ENCODE measurements around the gene RAMP3. TPM values are rescaled to one million over a fixed set of nuclear protein-coding genes. Genes with fewer than 3 reads are reported as not detected.

The RAMP3 gene
- total and polyA plus RNA-seq, 9 donors: 2.9 to 26.0 (median 8.0) TPM

DNA sequence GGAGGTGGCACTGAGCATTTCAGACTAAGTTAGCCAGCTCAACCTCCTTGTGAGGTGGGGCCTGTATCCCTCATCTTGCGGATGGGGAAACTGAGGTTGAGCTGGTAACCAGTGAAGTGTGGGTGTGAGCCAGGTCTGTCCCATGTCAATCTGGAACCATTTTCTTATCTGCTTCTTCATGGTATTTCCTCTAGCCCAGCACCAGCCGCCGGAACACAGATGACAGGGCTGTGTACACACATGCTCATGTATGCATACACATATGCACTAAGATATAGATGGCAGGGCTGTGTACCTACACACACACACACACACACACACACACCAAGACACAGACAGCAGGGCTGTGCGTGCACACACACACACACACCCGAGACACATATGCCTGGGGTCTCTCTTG is 18.5 kb downstream of the RAMP3 start:
- no peaks in the 10 kb centered on the region for H3K27me3 ChIP-seq
- H3K4me3 ChIP-seq: no peak overlapping the region
- H3K9me3 ChIP-seq: no peaks in the 10 kb centered on the region
- peak in 1 of 5 donors; percentile 4 for DNase-seq
- TF ChIP-seq CTCF (IDR thresholded peaks at IDR 0.05) (no peak), EP300 (IDR thresholded peaks at IDR 0.05) (no peak), POLR2A (IDR thresholded peaks at IDR 0.05) (no peak)
- intact Hi-C loops (cut with DNase I): no loop called here
- no peaks in the 10 kb centered on the region for H3K4me1 ChIP-seq (ENCODE audit: insufficient read depth)
- 79 to 91% (median 86%) methylated on average over 5 of the region's 5 CpGs for WGBS, 3 donors
- no peak overlapping the region for H3K27ac ChIP-seq
- H3K36me3 ChIP-seq: no peaks in the 10 kb centered on the region

DNA sequence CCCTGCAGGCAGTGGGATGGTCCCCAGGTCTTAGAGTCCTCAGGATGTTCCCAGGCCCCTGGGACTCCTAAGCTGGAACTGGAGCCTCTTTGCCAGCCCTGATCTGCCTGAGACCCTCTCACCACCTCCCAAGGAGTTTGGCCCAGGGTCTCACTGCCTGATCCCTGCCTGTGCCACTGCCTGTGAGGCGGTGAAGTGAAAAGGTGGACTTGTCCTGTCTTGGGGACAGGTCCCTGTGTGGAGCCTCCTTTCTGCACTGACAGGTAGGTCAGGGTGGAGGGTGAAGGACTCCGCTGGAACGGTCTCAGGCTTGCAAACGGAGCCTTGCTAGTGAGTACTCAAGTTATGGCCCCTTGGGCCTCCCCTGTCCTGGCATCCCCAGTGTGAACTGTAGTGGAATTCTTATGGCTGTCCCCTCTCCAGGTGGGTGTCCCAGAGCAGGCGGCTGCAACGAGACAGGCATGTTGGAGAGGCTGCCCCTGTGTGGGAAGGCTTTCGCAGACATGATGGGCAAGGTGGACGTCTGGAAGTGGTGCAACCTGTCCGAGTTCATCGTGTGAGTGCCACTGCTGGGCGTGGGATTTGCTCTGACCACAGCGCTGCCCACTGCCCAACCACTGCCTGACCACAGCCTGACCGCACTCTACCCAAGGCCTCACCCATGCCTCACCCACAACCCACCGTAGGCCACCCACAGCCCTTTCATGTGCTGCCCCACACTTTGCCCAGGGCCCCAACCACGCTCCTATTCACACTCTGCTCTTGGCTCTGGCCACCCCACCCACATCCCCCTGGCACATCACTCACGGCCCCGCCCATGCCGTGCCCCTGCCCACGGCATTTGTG is 19.5 kb downstream of the RAMP3 start:
- no peaks in the 10 kb centered on the region for H3K9me3 ChIP-seq
- no peak overlapping the region for H3K27ac ChIP-seq
- no peak for TF ChIP-seq POLR2A (IDR thresholded peaks at IDR 0.05)
- TF ChIP-seq CTCF (IDR thresholded peaks at IDR 0.05): no peak
- no peak for TF ChIP-seq EP300 (IDR thresholded peaks at IDR 0.05)
- intact Hi-C loops (cut with DNase I): no loop called here
- H3K27me3 ChIP-seq: no peaks in the 10 kb centered on the region
- DNase-seq: peak in 1 of 5 donors; percentile 30
- no peaks in the 10 kb centered on the region for H3K36me3 ChIP-seq
- WGBS, 3 donors: 80 to 87% (median 82%) methylated on average over 19 of the region's 19 CpGs
- H3K4me1 ChIP-seq (ENCODE audit: insufficient read depth): no peaks in the 10 kb centered on the region
- H3K4me3 ChIP-seq: no peak overlapping the region

DNA sequence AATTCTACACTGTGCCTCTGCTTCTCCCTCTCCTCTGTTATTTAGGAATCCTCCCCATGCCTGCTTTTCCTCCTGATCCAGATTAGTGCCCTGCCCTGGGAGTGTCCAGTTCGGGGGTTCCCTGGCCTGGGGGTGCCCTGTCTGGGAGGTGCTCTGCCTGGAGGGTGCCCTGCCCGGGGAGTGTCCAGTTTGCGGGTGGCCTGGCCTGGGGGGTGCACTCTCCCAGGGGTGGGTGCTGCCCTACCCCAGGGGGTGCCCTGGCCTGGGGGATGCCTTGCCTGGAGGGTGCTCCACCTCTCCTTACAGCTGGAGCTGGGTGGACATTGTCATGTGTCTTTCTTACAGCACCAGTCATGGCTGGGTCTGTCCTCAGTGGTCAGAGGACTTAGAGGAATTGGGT is 20.2 kb downstream of the RAMP3 start:
- 85 to 92% (median 92%) methylated on average over 3 of the region's 3 CpGs for WGBS, 3 donors
- no peak for TF ChIP-seq EP300 (IDR thresholded peaks at IDR 0.05)
- no peak for TF ChIP-seq POLR2A (IDR thresholded peaks at IDR 0.05)
- no peak for TF ChIP-seq CTCF (IDR thresholded peaks at IDR 0.05)
- intact Hi-C loops (cut with DNase I): no loop called here
- no peaks in the 10 kb centered on the region for H3K27me3 ChIP-seq
- H3K4me3 ChIP-seq: no peak overlapping the region
- no peak overlapping the region for H3K27ac ChIP-seq
- no peaks in the 10 kb centered on the region for H3K4me1 ChIP-seq (ENCODE audit: insufficient read depth)
- DNase-seq: peak in 1 of 5 donors; percentile 9
- no peaks in the 10 kb centered on the region for H3K36me3 ChIP-seq
- H3K9me3 ChIP-seq: no peaks in the 10 kb centered on the region

DNA sequence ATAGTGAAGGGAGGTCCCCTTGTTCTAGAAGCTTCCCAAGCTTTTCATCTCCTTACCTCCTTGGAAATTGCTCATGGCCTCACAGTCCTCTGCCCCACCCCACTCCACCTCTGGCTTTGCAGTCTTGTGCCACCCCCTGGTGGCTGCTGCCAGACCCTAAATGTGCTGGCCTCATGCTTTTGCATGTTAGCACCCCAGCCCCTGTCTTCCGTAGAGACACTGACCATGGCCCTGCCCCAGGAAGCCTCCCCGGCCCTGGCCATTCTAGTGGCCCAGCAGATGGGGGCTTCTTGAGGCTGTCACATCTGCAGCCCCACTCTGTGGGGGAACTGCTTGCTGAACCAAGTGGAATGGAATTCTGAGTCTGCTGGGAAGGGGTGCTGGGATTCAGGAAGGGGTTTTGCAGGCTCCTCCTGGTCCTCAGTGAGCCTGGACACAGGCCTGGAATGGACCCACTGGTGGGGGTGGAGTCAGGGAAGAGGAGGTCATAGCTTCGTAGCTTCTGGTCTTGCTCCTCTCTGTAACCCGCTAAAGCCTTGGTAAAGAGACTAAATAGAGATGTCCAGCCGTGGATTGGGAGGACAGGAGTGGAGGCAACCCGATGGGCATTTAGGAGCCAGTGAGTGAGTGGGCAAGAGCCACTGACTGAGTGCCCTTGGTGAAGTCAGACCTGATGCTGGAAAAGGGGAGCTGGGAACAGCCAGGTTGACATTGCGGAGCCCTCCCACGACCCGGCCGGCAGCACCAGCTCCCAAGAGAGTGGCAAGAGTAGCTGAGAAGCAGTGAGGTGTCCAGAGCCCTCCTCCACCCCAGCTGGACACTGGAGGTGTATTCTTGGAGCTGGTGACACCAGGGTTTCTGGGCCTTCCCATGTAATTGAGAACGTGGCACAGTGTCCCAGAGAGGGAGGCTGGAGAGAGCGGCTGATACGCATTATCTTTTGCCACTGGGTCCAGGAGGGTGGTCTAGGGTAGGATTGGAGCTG is 20.9 kb downstream of the RAMP3 start:
- Histone ChIP-seq H3K9me3 (no peaks in the 10 kb centered on the region), H3K4me3 (no peak overlapping the region), H3K36me3 (no peaks in the 10 kb centered on the region), H3K27ac (no peak overlapping the region), H3K27me3 (no peaks in the 10 kb centered on the region), H3K4me1 (ENCODE audit: insufficient read depth) (no peaks in the 10 kb centered on the region)
- 66 to 77% (median 76%) methylated on average over 13 of the region's 13 CpGs for WGBS, 3 donors
- peak in 1 of 5 donors; percentile 17 for DNase-seq
- TF ChIP-seq EP300 (IDR thresholded peaks at IDR 0.05) (no peak), CTCF (IDR thresholded peaks at IDR 0.05) (no peak), POLR2A (IDR thresholded peaks at IDR 0.05) (no peak)
- intact Hi-C loops (cut with DNase I): no loop called here
